C1 segment of cervical spinal cord (tissue), 14 donors: ENCODE data around the gene PLXNB2.
"Not testable (repeated sequence)": the region's sequence is repeated elsewhere in the genome, so short reads cannot be mapped to it uniquely, and the experiment has no call there.

ENCODE experiments used
- DNase-seq, 14 donors: peaks; one replicate each; lab custom pipeline; 2025; lab: John Stamatoyannopoulos, UW

Gene PLXNB2

GRCh38 chr22:50306753-50307749, at the start of gene PLXNB2:
TSS of gene PLXNB2 (minus strand) at chr22:50307646. CDS start at chr22:50290584, 17,062 bp downstream.
- peak in 12 of 14 donors; percentile 22 to 78 (median 55) for DNase-seq

GRCh38 chr22:50357222-50357621, 49.8 kb upstream of the PLXNB2 start:
- DNase-seq: no peak

- no peak for DNase-seq
Observed at GRCh38 chr22:50356186-50356585, 48.7 kb upstream of the PLXNB2 start.

- DNase-seq: no peak
Observed at GRCh38 chr22:50348058-50348457, 40.6 kb upstream of the PLXNB2 start.

GRCh38 chr22:50347157-50347556, 39.7 kb upstream of the PLXNB2 start:
- DNase-seq: no peak

GRCh38 chr22:50346470-50346869, 39.0 kb upstream of the PLXNB2 start:
- no peak for DNase-seq

GRCh38 chr22:50343541-50343935, 36.1 kb upstream of the PLXNB2 start:
- no peak for DNase-seq

- DNase-seq: peak in 13 of 14 donors; percentile 29 to 89 (median 63)
Observed at GRCh38 chr22:50342651-50343540, 35.5 kb upstream of the PLXNB2 start, which contains the start of gene PPP6R2. TSS of gene PPP6R2 (plus strand) at chr22:50343327. CDS start at chr22:50393909, 50,582 bp downstream.

GRCh38 chr22:50341977-50342650, 34.7 kb upstream of the PLXNB2 start:
- peak in 12 of 14 donors; percentile 45 to 86 (median 72) for DNase-seq

GRCh38 chr22:50339945-50340879, 32.8 kb upstream of the PLXNB2 start:
- no peak for DNase-seq

GRCh38 chr22:50338860-50339462, 31.5 kb upstream of the PLXNB2 start:
- no peak for DNase-seq

- no peak for DNase-seq
Observed at GRCh38 chr22:50338042-50338573, 30.7 kb upstream of the PLXNB2 start.

- DNase-seq: no peak
Observed at GRCh38 chr22:50337262-50338041, 30.0 kb upstream of the PLXNB2 start.

- DNase-seq: not testable (repeated sequence)
Observed at GRCh38 chr22:50334433-50334832, 27.0 kb upstream of the PLXNB2 start.

GRCh38 chr22:50329236-50329635, 21.8 kb upstream of the PLXNB2 start:
- no peak for DNase-seq

GRCh38 chr22:50327711-50328019, 20.2 kb upstream of the PLXNB2 start:
- no peak for DNase-seq

- peak in 12 of 14 donors; percentile 32 to 89 (median 76) for DNase-seq
Observed at GRCh38 chr22:50326956-50327710, 19.7 kb upstream of the PLXNB2 start, which contains the start of gene DENND6B. TSS of gene DENND6B (minus strand) at chr22:50327012. CDS start at chr22:50326988, 24 bp downstream.
